GM12801 (cell line): ENCODE data around the gene TBKBP1.

Experiments used
- CTCF ChIP-seq: IDR thresholded peaks from one replicate; pipeline ENCODE4 v1.5.1; 2011; ENCODE audit warnings: control low read depth; ENCODE audit not compliant: insufficient read length; ENCODE audit errors: extremely low read depth

TBKBP1 gene

GRCh38 chr17:47652570-47652969 lies 41.4 kb upstream of the TBKBP1 start:
- no peak for TF ChIP-seq CTCF

DNA sequence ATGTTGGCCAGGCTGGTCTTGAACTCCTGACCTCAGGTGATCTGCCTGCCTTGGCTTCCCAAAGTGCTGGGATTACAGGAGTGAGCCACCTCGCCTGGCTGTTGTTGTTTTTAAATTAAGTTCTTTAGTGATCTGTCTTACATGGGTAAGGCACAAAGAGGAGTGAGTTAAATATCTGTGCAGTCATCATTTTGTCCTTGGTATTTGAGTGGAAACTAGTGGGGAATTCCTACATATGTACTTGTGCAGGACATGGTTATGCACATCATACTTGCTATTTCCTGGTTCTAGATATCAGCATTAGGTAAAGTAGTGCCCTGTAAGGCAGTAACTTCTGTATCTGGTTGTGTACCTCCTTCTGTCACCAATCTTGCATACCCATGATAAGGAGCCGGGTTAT lies 40.5 kb upstream of the TBKBP1 start:
- TF ChIP-seq CTCF, result no peak

DNA sequence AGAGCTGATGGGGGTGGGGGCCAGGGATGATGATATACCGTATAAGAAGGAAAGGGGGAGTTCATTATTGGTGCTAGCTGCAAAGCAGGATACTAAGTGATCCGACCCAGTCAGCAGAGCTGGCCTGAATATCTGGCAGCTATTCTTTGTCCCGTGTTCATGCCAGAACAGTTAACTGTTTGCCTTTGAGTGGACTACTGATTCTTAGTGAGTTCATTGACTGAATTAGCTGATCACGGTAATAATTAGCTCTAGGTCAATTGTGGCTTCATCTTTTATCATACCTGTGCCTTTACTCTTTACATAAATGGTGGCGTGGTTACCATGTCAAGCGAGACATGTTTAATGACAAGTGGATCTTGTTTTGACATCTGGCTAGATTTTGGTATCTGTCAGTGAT lies 39.0 kb upstream of the TBKBP1 start:
- no peak for TF ChIP-seq CTCF

- TF ChIP-seq CTCF, result no peak
Observed at GRCh38 chr17:47660064-47660492, 33.9 kb upstream of the TBKBP1 start.

- TF ChIP-seq CTCF, result no peak
Observed at GRCh38 chr17:47663912-47664623, 29.9 kb upstream of the TBKBP1 start.

- no peak for TF ChIP-seq CTCF
Observed at GRCh38 chr17:47664624-47664941, 29.4 kb upstream of the TBKBP1 start.

DNA sequence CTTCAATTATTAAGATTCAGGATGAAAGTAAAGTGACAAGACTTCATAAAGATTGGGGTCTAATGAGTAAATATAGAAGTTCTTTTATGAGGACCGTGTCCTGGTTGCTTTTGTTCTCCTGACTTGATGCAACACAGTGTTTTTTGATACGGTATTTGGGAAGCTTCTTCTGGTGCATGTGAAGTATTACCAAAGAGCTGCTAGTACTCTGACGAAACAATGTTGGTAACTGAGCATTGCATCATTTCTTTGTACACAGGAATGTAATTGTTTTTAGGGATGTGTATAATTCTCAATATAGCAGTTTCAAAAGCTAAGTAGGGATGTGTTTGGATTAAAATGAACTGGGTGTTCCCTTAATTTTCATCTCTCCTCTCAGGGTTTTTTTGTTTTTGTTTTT lies 28.3 kb upstream of the TBKBP1 start:
- TF ChIP-seq CTCF, result no peak
